HG02970 (cell line): ENCODE data around the gene ABLIM3.
"Not testable (repeated sequence)": the region's sequence is repeated elsewhere in the genome, so short reads cannot be mapped to it uniquely, and the experiment has no call there.

ENCODE experiments used
- ATAC-seq: cut with Tn5 transposase; IDR thresholded peaks from one replicate; pipeline ENCODE4 v1.9.1; 2021; ENCODE audit warnings: mild to moderate bottlenecking, moderate library complexity, moderate number of reproducible peaks; ENCODE audit not compliant: unreplicated experiment, low FRiP score

ABLIM3 gene

DNA sequence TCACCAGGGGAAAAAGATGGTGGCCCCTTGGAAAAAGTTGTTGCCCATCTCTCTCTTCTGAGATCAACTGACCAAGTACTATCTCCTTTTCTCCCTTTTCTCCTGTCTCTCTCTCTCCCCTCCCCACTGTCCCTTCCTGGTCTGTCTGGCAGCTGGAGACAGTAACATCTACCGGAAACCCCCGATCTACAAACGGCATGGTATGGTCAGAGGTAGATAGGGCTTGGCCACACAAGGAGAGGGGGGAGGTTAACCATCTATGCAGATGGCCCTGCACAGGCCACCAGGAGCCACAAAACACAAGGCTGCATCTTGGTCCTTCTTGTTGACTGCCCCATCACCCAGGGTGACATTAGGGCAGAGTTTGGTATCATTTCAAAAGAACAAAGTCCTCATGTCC, 101.0 kb downstream of the ABLIM3 start:
- ATAC-seq = no peak

GRCh38 chr5:149246906-149247305, 105.6 kb downstream of the ABLIM3 start:
- no peak for ATAC-seq

GRCh38 chr5:149247726-149248125, 106.4 kb downstream of the ABLIM3 start:
- no peak for ATAC-seq

DNA sequence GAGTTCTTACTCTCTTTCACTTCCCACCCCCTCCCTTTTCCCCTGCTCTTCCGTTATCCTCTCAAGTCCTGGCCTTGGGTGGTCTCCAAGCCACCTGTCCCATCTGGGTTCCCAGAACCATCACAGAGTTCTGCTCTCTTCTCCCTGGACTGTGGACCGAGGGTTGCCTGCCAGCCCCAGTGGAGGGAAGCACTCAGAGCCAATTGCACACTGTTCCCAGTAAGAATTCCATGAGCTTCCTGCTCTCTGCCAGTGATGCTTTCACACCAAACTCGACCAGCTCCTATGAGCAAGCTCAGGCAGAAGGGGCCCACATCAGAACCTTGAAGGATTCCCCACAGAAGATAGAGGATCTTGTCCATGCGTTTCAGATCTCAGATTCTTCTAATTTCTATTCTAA, 110.3 kb downstream of the ABLIM3 start:
- ATAC-seq = no peak

GRCh38 chr5:149254506-149254905, 113.2 kb downstream of the ABLIM3 start:
- ATAC-seq = no peak

DNA sequence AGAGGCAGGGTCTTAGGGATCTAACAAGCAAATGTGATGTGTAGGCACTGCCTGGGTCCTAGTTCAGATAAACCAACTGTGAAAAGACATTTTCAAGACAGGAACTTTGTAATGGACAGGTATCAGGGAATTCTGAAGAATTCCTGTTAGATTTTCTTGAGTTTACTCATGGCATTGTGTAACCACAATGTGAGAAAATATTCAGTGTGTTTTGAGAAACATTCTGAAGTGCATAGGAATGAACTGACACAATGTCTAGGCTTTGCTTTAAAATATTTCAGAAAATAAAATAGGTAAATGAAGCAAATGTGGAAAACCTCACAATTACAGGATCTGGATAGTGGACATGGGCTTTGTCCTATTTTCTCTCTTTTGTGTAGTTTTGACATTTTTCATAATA, 115.2 kb downstream of the ABLIM3 start:
- ATAC-seq = no peak

- no peak for ATAC-seq
Observed at GRCh38 chr5:149257131-149257530, 115.8 kb downstream of the ABLIM3 start.

DNA sequence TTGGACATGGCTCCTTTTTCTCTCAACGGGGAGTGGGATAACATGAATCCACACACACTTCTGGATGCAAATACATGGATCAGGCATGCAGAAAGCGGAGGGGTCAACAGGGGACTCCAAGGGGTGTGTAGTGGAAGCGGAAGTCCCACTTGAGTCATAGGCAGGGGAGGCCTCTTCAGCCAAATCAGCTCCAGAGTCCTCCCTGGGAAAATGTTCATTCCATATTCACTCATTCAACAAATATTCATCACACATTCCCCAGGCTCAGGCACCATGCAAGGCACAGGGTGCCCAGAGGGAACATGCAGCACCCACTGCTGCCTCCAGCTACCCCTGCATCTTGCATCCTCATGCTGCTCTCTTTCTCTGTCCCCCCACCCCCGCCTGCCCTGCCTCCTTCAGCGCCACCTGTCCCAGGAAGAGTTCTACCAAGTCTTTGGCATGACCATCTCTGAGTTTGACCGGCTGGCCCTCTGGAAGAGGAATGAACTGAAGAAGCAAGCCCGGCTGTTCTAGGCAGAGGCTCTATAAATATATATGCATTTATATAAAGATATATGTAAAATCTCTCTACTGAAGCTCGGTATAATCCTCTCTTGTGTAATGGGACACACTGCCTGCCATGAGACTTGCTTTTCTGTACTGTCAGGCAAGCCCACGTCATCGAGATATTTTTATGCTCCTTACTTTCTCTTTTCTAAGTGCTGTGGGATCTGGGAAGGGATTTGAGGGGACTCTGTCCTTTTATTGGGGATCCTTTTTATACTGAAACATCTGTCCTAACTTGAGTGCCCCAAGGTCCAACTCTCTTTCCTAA, 116.8 kb downstream of the ABLIM3 start:
- ATAC-seq = no peak

GRCh38 chr5:149260761-149261160, 119.5 kb downstream of the ABLIM3 start:
- ATAC-seq = no peak

- ATAC-seq = no peak
Observed at GRCh38 chr5:149261246-149261645, 120.0 kb downstream of the ABLIM3 start.

DNA sequence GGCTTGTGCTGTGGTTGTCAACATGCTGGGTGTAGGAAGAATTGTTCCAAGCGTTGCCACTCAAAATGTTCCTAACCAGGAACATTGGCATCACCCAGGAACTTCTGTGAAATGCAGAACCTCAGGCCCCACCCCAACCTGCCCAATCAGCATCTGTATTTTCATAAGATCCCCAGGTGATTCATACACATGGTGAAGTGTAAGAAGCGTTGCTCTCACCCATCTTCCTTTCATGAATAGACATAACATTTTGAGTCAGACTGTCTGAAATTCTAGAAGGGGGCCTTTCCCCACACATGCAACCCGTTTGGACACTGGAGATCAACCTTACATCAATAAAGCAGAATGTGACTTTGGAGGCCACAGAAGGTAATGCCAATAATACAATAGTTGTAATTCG, 121.0 kb downstream of the ABLIM3 start:
- ATAC-seq = no peak

GRCh38 chr5:149264439-149265067, 123.3 kb downstream of the ABLIM3 start:
- ATAC-seq = no peak

DNA sequence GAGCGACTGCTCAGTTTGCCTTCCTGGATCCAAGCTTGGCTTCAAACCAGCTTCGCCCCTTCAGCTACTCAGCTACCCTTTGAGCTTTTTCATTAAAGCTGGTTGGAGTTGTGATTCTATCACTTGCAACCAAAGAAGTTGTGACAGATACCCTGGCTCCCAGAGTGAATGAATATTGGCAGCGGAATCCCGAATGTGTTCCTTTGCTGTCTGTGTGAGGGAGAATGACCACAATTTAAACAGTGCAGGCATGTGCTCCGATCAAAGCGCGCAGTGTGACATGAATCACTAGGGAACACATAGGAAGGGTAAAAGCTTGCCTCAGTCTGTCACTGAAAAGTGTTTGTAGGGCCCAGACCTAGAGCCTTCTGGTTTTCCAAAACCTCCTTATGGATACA, 123.8 kb downstream of the ABLIM3 start:
- ATAC-seq = no peak

GRCh38 chr5:149265597-149265996, 124.3 kb downstream of the ABLIM3 start:
- ATAC-seq = no peak

- no peak for ATAC-seq
Observed at GRCh38 chr5:149267241-149267973, 126.1 kb downstream of the ABLIM3 start.

- ATAC-seq = no peak
Observed at GRCh38 chr5:149268928-149269557, 127.8 kb downstream of the ABLIM3 start.

- ATAC-seq = no peak
Observed at GRCh38 chr5:149271195-149271715, 130.0 kb downstream of the ABLIM3 start.

GRCh38 chr5:149271716-149272563, 130.6 kb downstream of the ABLIM3 start, which contains the start of gene AFAP1L1:
Gene AFAP1L1 (plus strand): TSS chr5:149271859. CDS start chr5:149271969, 110 bp downstream.
- ATAC-seq = no peak

- not testable (repeated sequence) for ATAC-seq
Observed at GRCh38 chr5:149272781-149273180, 131.5 kb downstream of the ABLIM3 start.

DNA sequence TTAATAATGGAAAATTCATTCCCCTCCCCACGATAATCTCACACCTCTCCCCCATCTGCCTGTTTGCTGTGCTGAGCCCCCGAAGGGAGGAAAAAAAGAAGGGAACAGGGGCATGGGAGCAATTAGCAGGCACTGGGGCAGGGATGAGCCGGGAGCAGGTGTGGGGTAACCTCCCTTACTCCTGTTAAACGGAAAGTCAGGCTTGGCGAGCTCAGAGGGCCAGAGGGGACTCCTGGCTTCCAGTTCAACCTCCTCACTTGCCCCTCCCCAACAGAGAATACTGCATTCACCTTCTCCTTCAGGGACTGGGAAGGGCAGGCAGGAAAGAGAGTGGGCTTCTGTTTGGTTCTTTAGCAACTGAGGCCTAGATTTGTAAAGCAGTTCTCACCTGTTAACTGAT, 131.9 kb downstream of the ABLIM3 start:
- no peak for ATAC-seq
